Liver (tissue), 9 donors: Measurements from ENCODE around the gene KANSL1L. TPM values are rescaled to one million over a fixed set of nuclear protein-coding genes. Genes with fewer than 3 reads are reported as not detected.

ENCODE experiments used
- DNase-seq: peaks from one replicate; pipeline ENCODE4 v3.0.0-alpha.2; 2017; ENCODE audit warnings: low spot score
- H3K27ac ChIP-seq, 2 donors: one replicate each; pipeline ENCODE4 v1.7.0; 2013; ENCODE audit warnings: inconsistent platforms in 2 of 2, low read length in 2 of 2, control low read depth in 1 of 2, low read depth in 1 of 2, mild to moderate bottlenecking in 1 of 2
- H3K27me3 ChIP-seq, 4 donors: one replicate each; pipeline versions ENCODE4 v1.6.1 to v1.7.0; 2013; ENCODE audit warnings: low read length in 3 of 4, inconsistent platforms in 1 of 4, mild to moderate bottlenecking in 1 of 4, moderate library complexity in 1 of 4; ENCODE audit not compliant: control insufficient read depth in 4 of 4, insufficient read depth in 4 of 4
- H3K36me3 ChIP-seq, 4 donors: one replicate each; pipeline versions ENCODE4 v1.6.1 to v1.7.0; 2013; ENCODE audit warnings: low read length in 3 of 4, mild to moderate bottlenecking in 3 of 4, low read depth in 1 of 4, moderate library complexity in 1 of 4; ENCODE audit not compliant: control insufficient read depth in 4 of 4, insufficient read depth in 3 of 4
- H3K4me1 ChIP-seq, 4 donors: one replicate each; pipeline versions ENCODE4 v1.6.1 to v1.7.0; 2013; ENCODE audit warnings: low read length in 3 of 4, mild to moderate bottlenecking in 3 of 4, moderate library complexity in 1 of 4; ENCODE audit not compliant: control insufficient read depth in 4 of 4, insufficient read depth in 4 of 4
- H3K4me3 ChIP-seq, 3 donors: one replicate each; pipeline versions ENCODE4 v1.6.1 to v1.7.0; 2013; ENCODE audit warnings: low read length in 3 of 3, control low read depth in 1 of 3, low read depth in 1 of 3, mild to moderate bottlenecking in 1 of 3
- H3K9ac ChIP-seq, 2 donors: one replicate each; pipeline ENCODE4 v1.7.0; 2013; ENCODE audit warnings: low read length in 2 of 2, mild to moderate bottlenecking in 2 of 2, moderate library complexity in 2 of 2, control low read depth in 1 of 2, low read depth in 1 of 2
- H3K9me3 ChIP-seq, 4 donors: one replicate each; pipeline versions ENCODE4 v1.6.1 to v1.7.0; 2013; ENCODE audit warnings: low read length in 3 of 4; ENCODE audit not compliant: control insufficient read depth in 4 of 4
- EGR1 ChIP-seq, 2 donors: IDR thresholded peaks; 2 replicates each; pipeline ENCODE4 v1.6.1; 2016 to 2018; ENCODE audit warnings: antibody characterized with exemption in 2 of 2, low read depth in 2 of 2
- FOXA1 ChIP-seq: IDR thresholded peaks from 2 replicates; pipeline ENCODE4 v1.6.1; 2016; ENCODE audit warnings: antibody characterized with exemption
- FOXA2 ChIP-seq: IDR thresholded peaks from 2 replicates; pipeline ENCODE4 v1.6.1; 2016; ENCODE audit warnings: antibody characterized with exemption
- GABPA ChIP-seq, 2 donors: IDR thresholded peaks in 1 of 2; conservative IDR thresholded peaks in 1 of 2; 2 replicates each; pipeline ENCODE4 v1.6.1; 2016; ENCODE audit warnings: antibody characterized with exemption in 2 of 2, mild to moderate bottlenecking in 1 of 2, moderate library complexity in 1 of 2
- HNF4A ChIP-seq, 2 donors: conservative IDR thresholded peaks; 2 replicates each; pipeline ENCODE4 v1.6.1; 2016; ENCODE audit warnings: antibody characterized with exemption in 2 of 2, mild to moderate bottlenecking in 2 of 2
- JUND ChIP-seq, 2 donors: IDR thresholded peaks; 2 replicates each; pipeline ENCODE4 v1.6.1; 2016; ENCODE audit warnings: antibody characterized with exemption in 2 of 2
- NR2F2 ChIP-seq: IDR thresholded peaks from 2 replicates; pipeline ENCODE4 v1.6.1; 2016; ENCODE audit warnings: antibody characterized with exemption
- RAD21 ChIP-seq, 2 donors: IDR thresholded peaks; 2 replicates each; pipeline ENCODE4 v1.6.1; 2016; ENCODE audit warnings: antibody characterized with exemption in 2 of 2, mild to moderate bottlenecking in 2 of 2
- SP1 ChIP-seq: IDR thresholded peaks from 2 replicates; pipeline ENCODE4 v1.6.1; 2018; ENCODE audit warnings: antibody characterized with exemption, mild to moderate bottlenecking
- YY1 ChIP-seq: IDR thresholded peaks from 2 replicates; pipeline ENCODE4 v1.6.1; 2016; ENCODE audit warnings: antibody characterized with exemption, mild to moderate bottlenecking
- WGBS: extraction: QIAGEN DNeasy Blood & Tissue Kit; methylation state at CpG from one replicate; pipeline ENCODE4 v1.1.7; 2013; 5-methylcytosine and 5-hydroxymethylcytosine counted together
- polyA plus RNA-seq, 2 donors: library from polyadenylated mRNA; stranded (reverse) in 1 of 2; unstranded in 1 of 2; fragments of 200-250 nt in 1 of 2; fragments of >200 nt in 1 of 2; fragmentation: Nextera tagmentation in 1 of 2; extraction: Ambion mirVana in 1 of 2; gene quantifications; one replicate each; pipeline versions ENCODE4 v1.2.1 to v1.2.3, GENCODE V29; 2013 to 2015
- total RNA-seq, 2 donors: library from RNA; depleted of rRNA; stranded (reverse); fragments of >200 nt; gene quantifications; one replicate each; pipeline ENCODE4 v1.2.3, GENCODE V29; 2014
- TF ChIP-seq, protein P1 (sequence below): IDR thresholded peaks from 2 replicates; pipeline ENCODE4 v1.6.1; 2016; ENCODE audit warnings: antibody characterized with exemption, mild to moderate bottlenecking
- TF ChIP-seq, protein P2 (sequence below): fragments of 150-350 bp; IDR thresholded peaks from 2 replicates; pipeline ENCODE4 v1.5.1; 2017; ENCODE audit warnings: improper control_type of control experiment, low read depth, low read length; ENCODE audit not compliant: missing input control
- TF ChIP-seq, protein P3 (sequence below): IDR thresholded peaks from 2 replicates; pipeline ENCODE4 v1.6.1; 2016; ENCODE audit warnings: antibody characterized with exemption
- donor health status: healthy.
- donor health status: healthy.
- donor health status: healthy.
- donor health status: healthy.
- donor health status: healthy.

KANSL1L gene
- total and polyA plus RNA-seq, 4 donors, result 2.1 to 31.6 (median 11.4) TPM

DNA sequence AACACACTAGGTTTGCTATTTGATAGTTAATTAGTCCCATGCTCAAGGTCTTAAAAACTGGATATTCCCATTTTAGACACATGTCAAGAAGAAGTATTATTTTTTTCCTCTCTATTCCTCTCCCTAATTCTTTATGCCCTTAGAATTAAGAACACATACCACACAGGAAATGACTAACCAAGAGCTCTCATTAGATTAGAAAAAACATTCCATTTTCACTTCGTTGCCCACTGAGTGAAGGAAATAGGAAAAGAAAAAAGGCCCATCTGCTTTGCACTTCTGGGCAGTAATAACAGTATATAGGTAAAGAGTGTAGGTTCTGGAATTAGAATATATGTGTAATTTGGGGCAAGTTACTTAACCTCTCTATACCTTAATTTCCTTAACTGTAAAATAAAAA is 27.1 kb upstream of the KANSL1L start (continued):
- TF ChIP-seq HNF4A (conservative IDR thresholded peaks at IDR 0.05) (no peak), FOXA2 (no peak), NR2F2 (no peak), YY1 (no peak), SP1 (no peak), JUND (IDR thresholded peaks at IDR 0.05) (no peak)

DNA sequence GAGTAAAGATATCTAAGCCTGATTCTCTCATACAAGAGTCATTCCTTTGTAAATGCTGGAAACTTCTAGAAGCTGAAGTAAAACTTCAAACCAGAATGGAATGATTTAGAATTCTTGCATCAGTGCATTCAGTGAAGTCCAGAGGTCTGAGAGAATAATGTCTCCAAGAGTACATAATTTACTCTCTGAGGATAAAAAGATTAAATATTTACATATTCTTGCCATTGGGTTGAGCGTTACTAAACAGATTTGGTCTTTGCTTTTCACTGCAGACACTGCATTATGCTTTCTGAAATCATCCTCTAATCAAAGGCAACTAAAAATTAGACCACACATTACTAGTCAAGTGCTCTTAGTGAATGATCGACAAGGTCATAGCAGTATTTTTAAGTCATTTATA is 26.5 kb upstream of the KANSL1L start:
- H3K9me3 ChIP-seq, result no peaks in the 10 kb centered on the region
- TF ChIP-seq, protein P1, sequence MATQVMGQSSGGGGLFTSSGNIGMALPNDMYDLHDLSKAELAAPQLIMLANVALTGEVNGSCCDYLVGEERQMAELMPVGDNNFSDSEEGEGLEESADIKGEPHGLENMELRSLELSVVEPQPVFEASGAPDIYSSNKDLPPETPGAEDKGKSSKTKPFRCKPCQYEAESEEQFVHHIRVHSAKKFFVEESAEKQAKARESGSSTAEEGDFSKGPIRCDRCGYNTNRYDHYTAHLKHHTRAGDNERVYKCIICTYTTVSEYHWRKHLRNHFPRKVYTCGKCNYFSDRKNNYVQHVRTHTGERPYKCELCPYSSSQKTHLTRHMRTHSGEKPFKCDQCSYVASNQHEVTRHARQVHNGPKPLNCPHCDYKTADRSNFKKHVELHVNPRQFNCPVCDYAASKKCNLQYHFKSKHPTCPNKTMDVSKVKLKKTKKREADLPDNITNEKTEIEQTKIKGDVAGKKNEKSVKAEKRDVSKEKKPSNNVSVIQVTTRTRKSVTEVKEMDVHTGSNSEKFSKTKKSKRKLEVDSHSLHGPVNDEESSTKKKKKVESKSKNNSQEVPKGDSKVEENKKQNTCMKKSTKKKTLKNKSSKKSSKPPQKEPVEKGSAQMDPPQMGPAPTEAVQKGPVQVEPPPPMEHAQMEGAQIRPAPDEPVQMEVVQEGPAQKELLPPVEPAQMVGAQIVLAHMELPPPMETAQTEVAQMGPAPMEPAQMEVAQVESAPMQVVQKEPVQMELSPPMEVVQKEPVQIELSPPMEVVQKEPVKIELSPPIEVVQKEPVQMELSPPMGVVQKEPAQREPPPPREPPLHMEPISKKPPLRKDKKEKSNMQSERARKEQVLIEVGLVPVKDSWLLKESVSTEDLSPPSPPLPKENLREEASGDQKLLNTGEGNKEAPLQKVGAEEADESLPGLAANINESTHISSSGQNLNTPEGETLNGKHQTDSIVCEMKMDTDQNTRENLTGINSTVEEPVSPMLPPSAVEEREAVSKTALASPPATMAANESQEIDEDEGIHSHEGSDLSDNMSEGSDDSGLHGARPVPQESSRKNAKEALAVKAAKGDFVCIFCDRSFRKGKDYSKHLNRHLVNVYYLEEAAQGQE, result no peak
- TF ChIP-seq NR2F2, result no peak
- no peak for TF ChIP-seq FOXA1
- TF ChIP-seq FOXA2, result no peak
- TF ChIP-seq SP1, result no peak
- TF ChIP-seq, protein P2, sequence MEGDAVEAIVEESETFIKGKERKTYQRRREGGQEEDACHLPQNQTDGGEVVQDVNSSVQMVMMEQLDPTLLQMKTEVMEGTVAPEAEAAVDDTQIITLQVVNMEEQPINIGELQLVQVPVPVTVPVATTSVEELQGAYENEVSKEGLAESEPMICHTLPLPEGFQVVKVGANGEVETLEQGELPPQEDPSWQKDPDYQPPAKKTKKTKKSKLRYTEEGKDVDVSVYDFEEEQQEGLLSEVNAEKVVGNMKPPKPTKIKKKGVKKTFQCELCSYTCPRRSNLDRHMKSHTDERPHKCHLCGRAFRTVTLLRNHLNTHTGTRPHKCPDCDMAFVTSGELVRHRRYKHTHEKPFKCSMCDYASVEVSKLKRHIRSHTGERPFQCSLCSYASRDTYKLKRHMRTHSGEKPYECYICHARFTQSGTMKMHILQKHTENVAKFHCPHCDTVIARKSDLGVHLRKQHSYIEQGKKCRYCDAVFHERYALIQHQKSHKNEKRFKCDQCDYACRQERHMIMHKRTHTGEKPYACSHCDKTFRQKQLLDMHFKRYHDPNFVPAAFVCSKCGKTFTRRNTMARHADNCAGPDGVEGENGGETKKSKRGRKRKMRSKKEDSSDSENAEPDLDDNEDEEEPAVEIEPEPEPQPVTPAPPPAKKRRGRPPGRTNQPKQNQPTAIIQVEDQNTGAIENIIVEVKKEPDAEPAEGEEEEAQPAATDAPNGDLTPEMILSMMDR, result no peak
- H3K36me3 ChIP-seq, result peaks cover 0 to 3% (median 0%) of the 10 kb centered on the region in 4 donors
- WGBS, result 62% methylated on average over 2 of the region's 2 CpGs
- H3K4me1 ChIP-seq, result peaks cover 0 to 13% (median 5%) of the 10 kb centered on the region in 4 donors
- no peak overlapping the region for H3K4me3 ChIP-seq
- no peaks in the 10 kb centered on the region for H3K27me3 ChIP-seq
- no peak for DNase-seq
- H3K27ac ChIP-seq, result no peak overlapping the region
- H3K9ac ChIP-seq, result no peak overlapping the region

DNA sequence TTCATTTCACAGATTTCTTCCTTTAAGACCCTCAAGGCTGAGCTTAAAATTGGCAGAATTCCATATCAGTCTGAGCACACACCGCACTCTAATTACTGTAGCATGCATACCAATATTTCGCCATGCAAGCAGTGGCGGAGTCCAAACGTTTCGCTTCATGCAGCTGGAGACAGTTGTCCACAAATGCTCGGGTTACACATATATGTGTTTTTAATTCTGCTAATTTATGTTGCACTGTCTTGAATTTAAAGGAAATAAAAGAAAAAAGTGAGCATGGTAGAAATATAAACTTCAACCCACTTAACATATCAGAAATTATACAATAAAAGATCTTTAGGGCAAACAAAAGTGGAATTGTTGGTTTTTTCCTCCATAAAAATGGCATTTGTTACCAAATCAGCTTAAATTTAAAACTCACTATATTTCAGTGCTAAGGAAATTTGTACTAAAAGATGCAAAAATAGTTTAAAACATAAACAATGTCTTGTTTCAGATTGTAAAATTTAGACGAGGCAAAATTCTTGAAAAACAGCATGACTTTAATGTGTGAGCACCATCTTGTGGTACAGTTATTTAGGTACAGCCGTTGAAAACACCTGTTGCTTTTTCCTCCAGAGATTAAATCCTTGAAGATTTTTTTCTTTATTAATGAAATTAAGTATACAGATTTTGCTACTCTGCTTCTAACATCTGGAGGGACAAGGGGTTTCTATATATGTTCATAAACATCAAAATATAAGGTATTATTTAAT is 24.1 kb upstream of the KANSL1L start:
- Histone ChIP-seq H3K27ac (peak overlapping the region in 1 of 2 donors; percentile 18), H3K4me3 (peak overlapping the region; percentile 38 to 72 (median 68)), H3K9ac (peak overlapping the region; percentile 54 to 74), H3K4me1 (peaks cover 0 to 13% (median 5%) of the 10 kb centered on the region in 4 donors), H3K27me3 (no peaks in the 10 kb centered on the region), H3K9me3 (no peaks in the 10 kb centered on the region), H3K36me3 (no peaks in the 10 kb centered on the region)
- DNase-seq, result no peak
- 13% methylated on average over 8 of the region's 8 CpGs for WGBS
- peak in 1 of 2 donors; percentile 16 for TF ChIP-seq EGR1 (IDR thresholded peaks at IDR 0.05; ENCODE audit: low read depth in 2 of 2)
- no peak for TF ChIP-seq FOXA1
- TF ChIP-seq, protein P2, result peak; percentile 74
- peak; percentile 19 to 34 for TF ChIP-seq HNF4A (conservative IDR thresholded peaks at IDR 0.05)
- TF ChIP-seq RAD21 (IDR thresholded peaks at IDR 0.05), result peak; percentile 88 to 89
- no peak for TF ChIP-seq GABPA (IDR thresholded peaks at IDR 0.05 in 1 of 2, conservative IDR thresholded peaks at IDR 0.05 in 1 of 2)
- TF ChIP-seq YY1, result peak; percentile 28
- TF ChIP-seq, protein P3, sequence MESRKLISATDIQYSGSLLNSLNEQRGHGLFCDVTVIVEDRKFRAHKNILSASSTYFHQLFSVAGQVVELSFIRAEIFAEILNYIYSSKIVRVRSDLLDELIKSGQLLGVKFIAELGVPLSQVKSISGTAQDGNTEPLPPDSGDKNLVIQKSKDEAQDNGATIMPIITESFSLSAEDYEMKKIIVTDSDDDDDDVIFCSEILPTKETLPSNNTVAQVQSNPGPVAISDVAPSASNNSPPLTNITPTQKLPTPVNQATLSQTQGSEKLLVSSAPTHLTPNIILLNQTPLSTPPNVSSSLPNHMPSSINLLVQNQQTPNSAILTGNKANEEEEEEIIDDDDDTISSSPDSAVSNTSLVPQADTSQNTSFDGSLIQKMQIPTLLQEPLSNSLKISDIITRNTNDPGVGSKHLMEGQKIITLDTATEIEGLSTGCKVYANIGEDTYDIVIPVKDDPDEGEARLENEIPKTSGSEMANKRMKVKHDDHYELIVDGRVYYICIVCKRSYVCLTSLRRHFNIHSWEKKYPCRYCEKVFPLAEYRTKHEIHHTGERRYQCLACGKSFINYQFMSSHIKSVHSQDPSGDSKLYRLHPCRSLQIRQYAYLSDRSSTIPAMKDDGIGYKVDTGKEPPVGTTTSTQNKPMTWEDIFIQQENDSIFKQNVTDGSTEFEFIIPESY, result no peak
